IPS-20b (cell line): Measurements from ENCODE around the gene ABCC10.

Experiments used
- H3K27ac ChIP-seq: one replicate; pipeline ENCODE4 v1.5.1; 2013; ENCODE audit warnings: low read length
- H3K27me3 ChIP-seq: 2 replicates; pipeline ENCODE4 v1.6.1; 2013; ENCODE audit warnings: mild to moderate bottlenecking, low read length, inconsistent platforms; ENCODE audit not compliant: insufficient read depth
- H3K36me3 ChIP-seq: 2 replicates; pipeline ENCODE4 v1.6.1; 2013; ENCODE audit warnings: low read depth, mild to moderate bottlenecking, inconsistent platforms, low read length, moderate library complexity; ENCODE audit not compliant: insufficient read depth
- H3K4me1 ChIP-seq: 2 replicates; pipeline ENCODE4 v1.6.1; 2013; ENCODE audit warnings: mild to moderate bottlenecking, control low read depth, inconsistent platforms, low read length, moderate library complexity; ENCODE audit not compliant: insufficient read depth
- H3K4me3 ChIP-seq: 2 replicates; pipeline ENCODE4 v1.5.1; 2013; ENCODE audit warnings: mild to moderate bottlenecking, low read length, inconsistent platforms
- H3K9ac ChIP-seq: 2 replicates; pipeline ENCODE4 v1.6.1; 2013; ENCODE audit warnings: low read depth, mild to moderate bottlenecking, inconsistent platforms, low read length, moderate library complexity
- H3K9me3 ChIP-seq: 2 replicates; pipeline ENCODE4 v1.6.1; 2013; ENCODE audit warnings: mild to moderate bottlenecking, low read depth, low read length, inconsistent platforms; ENCODE audit not compliant: insufficient read depth

The ABCC10 gene

GRCh38 chr6:43434943-43435342, 7.6 kb downstream of the ABCC10 start:
- no peaks in the 10 kb centered on the region for H3K27me3 ChIP-seq
- H3K27ac ChIP-seq = no peak overlapping the region
- H3K4me1 ChIP-seq = no peaks in the 10 kb centered on the region
- no peak overlapping the region for H3K4me3 ChIP-seq
- peaks cover 7% of the 10 kb centered on the region for H3K36me3 ChIP-seq
- no peak overlapping the region for H3K9ac ChIP-seq
- no peaks in the 10 kb centered on the region for H3K9me3 ChIP-seq

GRCh38 chr6:43435682-43436437, 8.5 kb downstream of the ABCC10 start:
- peaks cover 7% of the 10 kb centered on the region for H3K36me3 ChIP-seq
- no peaks in the 10 kb centered on the region for H3K4me1 ChIP-seq
- no peak overlapping the region for H3K4me3 ChIP-seq
- H3K27ac ChIP-seq = no peak overlapping the region
- H3K27me3 ChIP-seq = no peaks in the 10 kb centered on the region
- no peak overlapping the region for H3K9ac ChIP-seq
- no peaks in the 10 kb centered on the region for H3K9me3 ChIP-seq

GRCh38 chr6:43436577-43437282, 9.4 kb downstream of the ABCC10 start:
- Histone ChIP-seq H3K4me3 (no peak overlapping the region), H3K9ac (no peak overlapping the region), H3K9me3 (no peaks in the 10 kb centered on the region), H3K4me1 (no peaks in the 10 kb centered on the region), H3K36me3 (peaks cover 12% of the 10 kb centered on the region), H3K27me3 (no peaks in the 10 kb centered on the region), H3K27ac (no peak overlapping the region)

GRCh38 chr6:43437700-43438099, 10.4 kb downstream of the ABCC10 start:
- Histone ChIP-seq H3K27me3 (no peaks in the 10 kb centered on the region), H3K36me3 (peaks cover 9% of the 10 kb centered on the region; the same call in 1 of the 2 replicates), H3K27ac (no peak overlapping the region), H3K4me3 (no peak overlapping the region), H3K9ac (no peak overlapping the region), H3K4me1 (no peaks in the 10 kb centered on the region), H3K9me3 (no peaks in the 10 kb centered on the region)

GRCh38 chr6:43442935-43443334, 15.6 kb downstream of the ABCC10 start:
- H3K9me3 ChIP-seq = no peaks in the 10 kb centered on the region
- H3K4me3 ChIP-seq = no peak overlapping the region
- no peak overlapping the region for H3K27ac ChIP-seq
- H3K4me1 ChIP-seq = no peaks in the 10 kb centered on the region
- H3K36me3 ChIP-seq = peaks cover 26% of the 10 kb centered on the region
- H3K27me3 ChIP-seq = no peaks in the 10 kb centered on the region
- no peak overlapping the region for H3K9ac ChIP-seq

GRCh38 chr6:43444036-43444435, 16.7 kb downstream of the ABCC10 start:
- H3K36me3 ChIP-seq = peaks cover 35% of the 10 kb centered on the region
- H3K27me3 ChIP-seq = no peaks in the 10 kb centered on the region
- H3K9ac ChIP-seq = no peak overlapping the region
- H3K4me3 ChIP-seq = no peak overlapping the region
- H3K27ac ChIP-seq = no peak overlapping the region
- no peaks in the 10 kb centered on the region for H3K4me1 ChIP-seq
- H3K9me3 ChIP-seq = no peaks in the 10 kb centered on the region

GRCh38 chr6:43444582-43444981, 17.2 kb downstream of the ABCC10 start:
- Histone ChIP-seq H3K27ac (no peak overlapping the region), H3K9me3 (no peaks in the 10 kb centered on the region), H3K36me3 (peaks cover 41% of the 10 kb centered on the region), H3K9ac (no peak overlapping the region), H3K27me3 (no peaks in the 10 kb centered on the region), H3K4me3 (no peak overlapping the region), H3K4me1 (no peaks in the 10 kb centered on the region)

GRCh38 chr6:43445576-43445975, 18.2 kb downstream of the ABCC10 start:
- H3K9ac ChIP-seq = no peak overlapping the region
- H3K4me3 ChIP-seq = no peak overlapping the region
- H3K4me1 ChIP-seq = no peaks in the 10 kb centered on the region
- H3K27me3 ChIP-seq = no peaks in the 10 kb centered on the region
- no peaks in the 10 kb centered on the region for H3K9me3 ChIP-seq
- no peak overlapping the region for H3K27ac ChIP-seq
- peaks cover 49% of the 10 kb centered on the region for H3K36me3 ChIP-seq

- no peaks in the 10 kb centered on the region for H3K4me1 ChIP-seq
- H3K4me3 ChIP-seq = no peak overlapping the region
- H3K27me3 ChIP-seq = no peaks in the 10 kb centered on the region
- no peaks in the 10 kb centered on the region for H3K9me3 ChIP-seq
- H3K9ac ChIP-seq = no peak overlapping the region
- H3K36me3 ChIP-seq = peaks cover 43% of the 10 kb centered on the region
- no peak overlapping the region for H3K27ac ChIP-seq
Observed at GRCh38 chr6:43447604-43448003, 20.3 kb downstream of the ABCC10 start.

GRCh38 chr6:43448916-43449315, 21.6 kb downstream of the ABCC10 start:
- Histone ChIP-seq H3K27ac (no peak overlapping the region), H3K36me3 (peaks cover 34% of the 10 kb centered on the region), H3K27me3 (peaks cover 2% of the 10 kb centered on the region), H3K9ac (no peak overlapping the region), H3K4me3 (no peak overlapping the region), H3K9me3 (no peaks in the 10 kb centered on the region), H3K4me1 (no peaks in the 10 kb centered on the region)

GRCh38 chr6:43450699-43451131, 23.4 kb downstream of the ABCC10 start:
- Histone ChIP-seq H3K36me3 (peaks cover 27% of the 10 kb centered on the region), H3K27ac (no peak overlapping the region), H3K9ac (no peak overlapping the region), H3K9me3 (no peaks in the 10 kb centered on the region), H3K4me3 (no peak overlapping the region), H3K27me3 (peaks cover 19% of the 10 kb centered on the region), H3K4me1 (no peaks in the 10 kb centered on the region)

GRCh38 chr6:43451348-43451747, 24.0 kb downstream of the ABCC10 start:
- Histone ChIP-seq H3K4me1 (no peaks in the 10 kb centered on the region), H3K27me3 (peaks cover 25% of the 10 kb centered on the region), H3K9me3 (no peaks in the 10 kb centered on the region), H3K27ac (no peak overlapping the region), H3K36me3 (peaks cover 27% of the 10 kb centered on the region), H3K4me3 (no peak overlapping the region), H3K9ac (no peak overlapping the region)
